HCT116 (cell line): ENCODE results near the gene SMIM10L1. TPM values are rescaled to one million over a fixed set of nuclear protein-coding genes. Genes with fewer than 3 reads are reported as not detected.

Experiments used
- ATAC-seq: fragments of 200-7000 bp; cut with Tn5 transposase; 2 replicates; pipeline ENCODE4 v1.9.1; 2020; ENCODE audit warnings: mild to moderate bottlenecking, moderate library complexity
- BruUV-seq: library from RNA; stranded (reverse); fragments of 400-500 nt; replicated peaks from 2 replicates; lab custom pipeline; 2021; lab: Mats Ljungman, UMichigan
- CTCF ChIA-PET: fragments of 300-600 bp; sonication (Branson Sonifier 250); formaldehyde crosslinking; loops from one replicate; lab custom pipeline; 2021; ENCODE audit warnings: antibody characterized with exemption; lab: Charles Lee
- POLR2A ChIA-PET: fragments of 300-600, 350-600 bp; sonication (Branson Sonifier 250); formaldehyde crosslinking; loops from one replicate; lab custom pipeline; 2021; ENCODE audit warnings: antibody characterized with exemption; lab: Charles Lee
- RAD21 ChIA-PET, 2 experiments: fragments of 300-600 bp; sonication (Branson Sonifier 250); formaldehyde crosslinking; loops; one replicate each; lab custom pipeline; 2023; ENCODE audit warnings: low total read pairs in 2 of 2; ENCODE audit not compliant: uncharacterized antibody in 2 of 2, unreplicated experiment in 2 of 2, low non-redundant PET in 1 of 2; lab: Charles Lee
- DNase-seq: peaks from one replicate; pipeline ENCODE4 v3.0.0-alpha.2; 2010; ENCODE audit warnings: low read depth, low spot score
- H2AFZ ChIP-seq: fragments of 200-600 bp; shearing (Covaris generic), sonication (generic); 2 replicates; pipeline ENCODE4 v1.6.1; 2017; ENCODE audit warnings: low read depth, mixed run types, mixed read lengths, antibody characterized with exemption, low read length; ENCODE audit not compliant: poor library complexity, severe bottlenecking
- H3K27ac ChIP-seq: 2 replicates; pipeline ENCODE4 v1.5.1; 2012; ENCODE audit warnings: low read depth, low read length
- H3K27me3 ChIP-seq: fragments of 200-600 bp; sonication (generic); 2 replicates; pipeline ENCODE4 v1.6.1; 2016; ENCODE audit warnings: mixed run types, low read length, mixed read lengths; ENCODE audit not compliant: insufficient read depth
- H3K36me3 ChIP-seq, 2 experiments: fragments of 200-500 bp in 1 of 2; fragments of 200-600 bp in 1 of 2; sonication (Bioruptor generic) in 1 of 2; sonication (generic) in 1 of 2; 2 replicates each; pipeline versions ENCODE4 v1.5.1 to v1.6.1; 2014 to 2016; ENCODE audit warnings: low read length in 2 of 2, inconsistent platforms in 1 of 2, mixed read lengths in 1 of 2, mixed run types in 1 of 2; ENCODE audit not compliant: insufficient read depth in 2 of 2, control insufficient read depth in 1 of 2
- H3K4me1 ChIP-seq, 2 experiments: fragments of 200-600 bp in 1 of 2; sonication (generic) in 1 of 2; 2 replicates each; pipeline versions ENCODE4 v1.5.1 to v1.6.1; 2012 to 2017; ENCODE audit warnings: low read length in 2 of 2, inconsistent platforms in 1 of 2, mild to moderate bottlenecking in 1 of 2, mixed read lengths in 1 of 2, mixed run types in 1 of 2, moderate library complexity in 1 of 2; ENCODE audit not compliant: insufficient read depth in 2 of 2, control insufficient read depth in 1 of 2
- H3K4me2 ChIP-seq: fragments of 200-600 bp; sonication (generic); 2 replicates; pipeline ENCODE4 v1.6.1; 2017; ENCODE audit warnings: mixed run types, low read length, mixed read lengths
- H3K4me3 ChIP-seq, 2 experiments: fragments of 200-600 bp in 1 of 2; sonication (generic) in 1 of 2; replicated peaks in 1 of 2; 2 replicates each; pipeline ENCODE4 v1.5.1; 2011 to 2016; ENCODE audit warnings: low read length in 2 of 2, control low read depth in 1 of 2, low read depth in 1 of 2, mild to moderate bottlenecking in 1 of 2, mixed read lengths in 1 of 2, mixed run types in 1 of 2
- H3K79me2 ChIP-seq: fragments of 200-600 bp; sonication (generic); 2 replicates; pipeline ENCODE4 v1.6.1; 2017; ENCODE audit warnings: mild to moderate bottlenecking, mixed run types, low read length, moderate library complexity, mixed read lengths; ENCODE audit not compliant: insufficient read depth
- H3K9ac ChIP-seq: fragments of 200-600 bp; sonication (generic); 2 replicates; pipeline ENCODE4 v1.6.1; 2016; ENCODE audit warnings: low read length, mixed read lengths
- H3K9me2 ChIP-seq: fragments of 200-600 bp; sonication (generic), shearing (Covaris generic); 2 replicates; pipeline ENCODE4 v1.6.1; 2017; ENCODE audit warnings: mixed run types, mild to moderate bottlenecking, moderate library complexity; ENCODE audit not compliant: insufficient read depth
- H3K9me3 ChIP-seq, 2 experiments: fragments of 200-500 bp in 1 of 2; fragments of 200-600 bp in 1 of 2; sonication (Bioruptor generic) in 1 of 2; sonication (generic) in 1 of 2; 2 replicates each; pipeline ENCODE4 v1.6.1; 2014 to 2017; ENCODE audit warnings: low read length in 2 of 2, mixed read lengths in 2 of 2, inconsistent platforms in 1 of 2, low read depth in 1 of 2, mild to moderate bottlenecking in 1 of 2, mixed run types in 1 of 2, moderate library complexity in 1 of 2; ENCODE audit not compliant: control insufficient read depth in 1 of 2, insufficient read depth in 1 of 2
- H4K20me1 ChIP-seq: fragments of 200-600 bp; sonication (generic), shearing (Covaris generic); 2 replicates; pipeline ENCODE4 v1.6.1; 2017; ENCODE audit warnings: mixed run types, mild to moderate bottlenecking, moderate library complexity; ENCODE audit not compliant: insufficient read depth
- JUND ChIP-seq: IDR thresholded peaks from 2 replicates; pipeline ENCODE4 v1.6.1; 2012
- SP1 ChIP-seq: IDR thresholded peaks from 2 replicates; pipeline ENCODE4 v1.6.1; 2012; ENCODE audit warnings: low read depth
- ZFX ChIP-seq: fragments of 450-650 bp; IDR thresholded peaks from 2 replicates; pipeline ENCODE4 v1.6.1; 2017
- ZNF274 ChIP-seq: fragments of 200-500 bp; sonication (Bioruptor generic); IDR thresholded peaks from 2 replicates; pipeline ENCODE4 v1.6.1; 2014; ENCODE audit warnings: mild to moderate bottlenecking, low read depth, low read length, inconsistent platforms
- intact Hi-C: fragments of 100-400 bp; cut with micrococcal nuclease; formaldehyde crosslinking; loops from 2 replicates; pipeline ENCODE4 v1.10.0; 2022
- total RNA-seq: library from RNA; stranded (reverse); gene quantifications from one replicate; pipeline ENCODE4 v1.2.1, GENCODE V29; 2021; ENCODE audit not compliant: unreplicated experiment
- TF ChIP-seq, protein P1 (sequence below): IDR thresholded peaks from 2 replicates; pipeline ENCODE4 v1.6.1; 2011; ENCODE audit warnings: mild to moderate bottlenecking, low read length, moderate library complexity; ENCODE audit not compliant: insufficient replicate concordance; ENCODE audit errors: extremely low read depth
- TF ChIP-seq, protein P2 (sequence below), 3 experiments: fragments of 200-600 bp in 1 of 3; sonication (generic) in 1 of 3; IDR thresholded peaks in 2 of 3; conservative IDR thresholded peaks in 1 of 3; 2 replicates each; pipeline ENCODE4 v1.5.1; 2012 to 2017; ENCODE audit warnings: low read depth in 2 of 3, low read length in 2 of 3, antibody characterized with exemption in 1 of 3, borderline replicate concordance in 1 of 3, control low read depth in 1 of 3, mild to moderate bottlenecking in 1 of 3, mixed read lengths in 1 of 3, mixed run types in 1 of 3, moderate library complexity in 1 of 3; ENCODE audit not compliant: insufficient read depth in 1 of 3

Gene SMIM10L1
- total RNA-seq, 1 experiment from 2014 or later: 6.4 TPM

DNA sequence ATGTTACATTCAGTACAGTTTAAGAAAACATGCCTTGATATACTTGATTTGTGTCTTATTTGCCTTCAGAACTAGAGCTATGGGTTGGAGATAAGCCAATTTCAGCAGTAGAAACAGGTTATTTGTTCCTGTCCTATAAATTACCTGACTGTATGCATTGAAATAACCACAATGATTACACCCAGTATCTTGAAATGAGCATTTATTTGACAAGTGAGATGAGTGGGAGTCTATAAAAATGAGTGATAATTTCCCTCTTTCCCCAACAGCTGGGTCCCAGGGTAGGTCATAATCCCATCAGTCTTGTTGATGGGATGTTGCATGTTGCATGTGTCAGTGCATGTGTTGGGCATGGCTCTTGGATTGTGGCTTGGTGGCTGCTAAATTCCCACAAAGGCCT lies 12.0 kb downstream of the SMIM10L1 start (continued):
- TF ChIP-seq, protein P1, sequence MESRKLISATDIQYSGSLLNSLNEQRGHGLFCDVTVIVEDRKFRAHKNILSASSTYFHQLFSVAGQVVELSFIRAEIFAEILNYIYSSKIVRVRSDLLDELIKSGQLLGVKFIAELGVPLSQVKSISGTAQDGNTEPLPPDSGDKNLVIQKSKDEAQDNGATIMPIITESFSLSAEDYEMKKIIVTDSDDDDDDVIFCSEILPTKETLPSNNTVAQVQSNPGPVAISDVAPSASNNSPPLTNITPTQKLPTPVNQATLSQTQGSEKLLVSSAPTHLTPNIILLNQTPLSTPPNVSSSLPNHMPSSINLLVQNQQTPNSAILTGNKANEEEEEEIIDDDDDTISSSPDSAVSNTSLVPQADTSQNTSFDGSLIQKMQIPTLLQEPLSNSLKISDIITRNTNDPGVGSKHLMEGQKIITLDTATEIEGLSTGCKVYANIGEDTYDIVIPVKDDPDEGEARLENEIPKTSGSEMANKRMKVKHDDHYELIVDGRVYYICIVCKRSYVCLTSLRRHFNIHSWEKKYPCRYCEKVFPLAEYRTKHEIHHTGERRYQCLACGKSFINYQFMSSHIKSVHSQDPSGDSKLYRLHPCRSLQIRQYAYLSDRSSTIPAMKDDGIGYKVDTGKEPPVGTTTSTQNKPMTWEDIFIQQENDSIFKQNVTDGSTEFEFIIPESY: no peak
- TF ChIP-seq JUND: no peak
- TF ChIP-seq, protein P2, sequence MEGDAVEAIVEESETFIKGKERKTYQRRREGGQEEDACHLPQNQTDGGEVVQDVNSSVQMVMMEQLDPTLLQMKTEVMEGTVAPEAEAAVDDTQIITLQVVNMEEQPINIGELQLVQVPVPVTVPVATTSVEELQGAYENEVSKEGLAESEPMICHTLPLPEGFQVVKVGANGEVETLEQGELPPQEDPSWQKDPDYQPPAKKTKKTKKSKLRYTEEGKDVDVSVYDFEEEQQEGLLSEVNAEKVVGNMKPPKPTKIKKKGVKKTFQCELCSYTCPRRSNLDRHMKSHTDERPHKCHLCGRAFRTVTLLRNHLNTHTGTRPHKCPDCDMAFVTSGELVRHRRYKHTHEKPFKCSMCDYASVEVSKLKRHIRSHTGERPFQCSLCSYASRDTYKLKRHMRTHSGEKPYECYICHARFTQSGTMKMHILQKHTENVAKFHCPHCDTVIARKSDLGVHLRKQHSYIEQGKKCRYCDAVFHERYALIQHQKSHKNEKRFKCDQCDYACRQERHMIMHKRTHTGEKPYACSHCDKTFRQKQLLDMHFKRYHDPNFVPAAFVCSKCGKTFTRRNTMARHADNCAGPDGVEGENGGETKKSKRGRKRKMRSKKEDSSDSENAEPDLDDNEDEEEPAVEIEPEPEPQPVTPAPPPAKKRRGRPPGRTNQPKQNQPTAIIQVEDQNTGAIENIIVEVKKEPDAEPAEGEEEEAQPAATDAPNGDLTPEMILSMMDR (IDR thresholded peaks at IDR 0.05 in 2 of 3, conservative IDR thresholded peaks at IDR 0.05 in 1 of 3; ENCODE audit: borderline replicate concordance in 1 of 3, insufficient read depth in 1 of 3, low read depth in 2 of 3, low read length in 2 of 3): no peak
- TF ChIP-seq, all 23 proteins: peak for 0

DNA sequence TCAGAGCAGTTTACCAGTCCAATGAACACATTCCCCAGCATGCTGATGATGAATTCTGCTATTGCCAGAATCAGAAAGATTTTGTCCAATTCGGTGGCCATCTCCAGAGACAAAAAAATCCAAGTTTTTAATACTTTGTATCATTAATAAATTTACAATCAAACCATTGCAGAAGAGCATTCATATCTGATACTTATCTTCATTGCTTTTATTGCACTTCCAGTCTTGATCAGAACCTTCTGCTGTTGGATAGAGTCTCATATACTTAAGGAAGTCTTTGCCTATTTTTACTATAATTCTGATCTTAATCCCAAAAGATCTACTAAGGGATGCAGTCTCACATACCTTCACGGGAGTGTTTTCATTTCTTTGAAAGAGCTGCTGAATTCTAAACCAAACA lies 15.8 kb downstream of the SMIM10L1 start, which contains the start of gene TAS2R42:
TAS2R42 (minus strand) TSS at position 101 of the 400 bp plus-strand sequence; CDS start at position 101, 0 bp downstream.
- ATAC-seq (no peak), DNase-seq (no peak)
- Histone ChIP-seq H4K20me1 (no peaks in the 10 kb centered on the region), H3K4me1 (no peaks in the 10 kb centered on the region), H3K4me2 (no peak within 1 kb of the TSS), H3K79me2 (no peaks in the 10 kb centered on the region), H3K9me2 (no peaks in the 10 kb centered on the region), H2AFZ (no peak within 1 kb of the TSS), H3K9me3 (no peaks in the 10 kb centered on the region), H3K9ac (no peak within 1 kb of the TSS), H3K27me3 (no peaks in the 10 kb centered on the region), H3K36me3 (no peaks in the 10 kb centered on the region), H3K4me3 (no peak within 1 kb of the TSS), H3K27ac (no peak within 1 kb of the TSS)
- TF ChIP-seq SP1: no peak
- TF ChIP-seq ZFX: no peak
- no peak for TF ChIP-seq ZNF274
- ChIA-PET CTCF (interaction anchor here (1.4 kb wide), 1 partner anchor 13 kb away, joined by 3 read pairs; no protein-coding TSS in a partner anchor), RAD21 (no interaction called here), POLR2A (no interaction called here)
- no TSS peak for BruUV-seq
- intact Hi-C loops: no loop called here
